Glutamatergic neuron (in vitro differentiated cells): ENCODE data around the gene ARHGAP10. TPM values are rescaled to one million over a fixed set of nuclear protein-coding genes. Genes with fewer than 3 reads are reported as not detected.

ENCODE experiments used
- DNase-seq: peaks from one replicate; pipeline ENCODE4 v3.0.0; 2022
- H3K27ac Mint-ChIP-seq: one replicate; pipeline ENCODE4 v1.8.0; 2020; ENCODE audit warnings: mild to moderate bottlenecking, mixed read lengths, inconsistent platforms; ENCODE audit not compliant: unreplicated experiment
- H3K27me3 Mint-ChIP-seq: one replicate; pipeline ENCODE4 v1.8.0; 2020; ENCODE audit warnings: mild to moderate bottlenecking, moderate library complexity, mixed read lengths, inconsistent platforms; ENCODE audit not compliant: unreplicated experiment
- H3K36me3 Mint-ChIP-seq: one replicate; pipeline ENCODE4 v1.8.0; 2020; ENCODE audit warnings: mild to moderate bottlenecking, mixed read lengths, inconsistent platforms; ENCODE audit not compliant: unreplicated experiment
- H3K4me1 Mint-ChIP-seq: one replicate; pipeline ENCODE4 v1.8.0; 2020; ENCODE audit warnings: mild to moderate bottlenecking, low read depth, mixed read lengths, inconsistent platforms; ENCODE audit not compliant: unreplicated experiment
- H3K4me3 Mint-ChIP-seq: one replicate; pipeline ENCODE4 v1.8.0; 2020; ENCODE audit warnings: mild to moderate bottlenecking, mixed read lengths, inconsistent platforms; ENCODE audit not compliant: unreplicated experiment
- H3K9me3 Mint-ChIP-seq: one replicate; pipeline ENCODE4 v1.8.0; 2020; ENCODE audit warnings: mild to moderate bottlenecking, moderate library complexity, mixed read lengths, inconsistent platforms; ENCODE audit not compliant: unreplicated experiment
- CTCF ChIP-seq: fragments of 200-600 bp; sonication (generic); IDR thresholded peaks from one replicate; pipeline ENCODE4 v1.5.0; 2021; ENCODE audit not compliant: partially characterized antibody, unreplicated experiment
- total RNA-seq: library from RNA; stranded (reverse); fragmentation: NEBNext Ultra II Directional; extraction: Animal tissue kit (Norgen Biotek cat#: 25700); gene quantifications from one replicate; pipeline ENCODE4 v1.2.1, GENCODE V29; 2021; ENCODE audit not compliant: unreplicated experiment

The ARHGAP10 gene
- total RNA-seq, 1 donor from 2014 or later, result 19.7 TPM

- Mint-ChIP-seq H3K27me3 (no peaks in the 10 kb centered on the region), H3K4me1 (peaks cover 7% of the 10 kb centered on the region), H3K27ac (no peak overlapping the region), H3K9me3 (peaks cover 6% of the 10 kb centered on the region), H3K4me3 (no peak overlapping the region), H3K36me3 (no peaks in the 10 kb centered on the region)
- no peak for DNase-seq
- no peak for TF ChIP-seq CTCF
Measured at GRCh38 chr4:147933316-147933715, 201.4 kb downstream of the ARHGAP10 start.

DNA sequence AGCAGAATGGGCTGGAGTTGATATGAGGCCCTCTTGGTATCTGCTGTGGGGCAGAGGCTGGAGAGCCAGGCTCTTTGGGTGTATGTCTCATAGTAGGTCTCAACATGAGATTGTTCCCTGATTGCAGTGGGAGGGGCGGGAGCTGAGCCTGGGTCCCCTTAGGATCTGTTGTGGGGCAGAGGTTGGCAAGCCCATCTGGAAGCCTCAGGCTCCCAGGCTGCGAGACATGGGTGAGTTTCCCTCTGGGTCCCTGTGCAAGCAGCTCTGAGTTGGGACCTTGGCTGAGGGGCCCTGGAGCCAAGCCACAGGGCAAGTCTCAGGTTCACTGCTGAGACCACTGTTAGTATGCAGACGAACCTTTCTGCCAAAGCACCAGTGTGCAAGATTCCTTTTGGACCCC is 201.9 kb downstream of the ARHGAP10 start:
- Mint-ChIP-seq H3K36me3 (no peaks in the 10 kb centered on the region), H3K4me3 (no peak overlapping the region), H3K27ac (no peak overlapping the region), H3K4me1 (peaks cover 7% of the 10 kb centered on the region), H3K27me3 (no peaks in the 10 kb centered on the region), H3K9me3 (peaks cover 6% of the 10 kb centered on the region)
- DNase-seq, result no peak
- no peak for TF ChIP-seq CTCF

GRCh38 chr4:147938496-147938895 is 206.6 kb downstream of the ARHGAP10 start:
- Mint-ChIP-seq H3K9me3 (peaks cover 2% of the 10 kb centered on the region), H3K4me3 (no peak overlapping the region), H3K36me3 (no peaks in the 10 kb centered on the region), H3K27ac (no peak overlapping the region), H3K27me3 (no peaks in the 10 kb centered on the region), H3K4me1 (peaks cover 7% of the 10 kb centered on the region)
- no peak for TF ChIP-seq CTCF
- no peak for DNase-seq

DNA sequence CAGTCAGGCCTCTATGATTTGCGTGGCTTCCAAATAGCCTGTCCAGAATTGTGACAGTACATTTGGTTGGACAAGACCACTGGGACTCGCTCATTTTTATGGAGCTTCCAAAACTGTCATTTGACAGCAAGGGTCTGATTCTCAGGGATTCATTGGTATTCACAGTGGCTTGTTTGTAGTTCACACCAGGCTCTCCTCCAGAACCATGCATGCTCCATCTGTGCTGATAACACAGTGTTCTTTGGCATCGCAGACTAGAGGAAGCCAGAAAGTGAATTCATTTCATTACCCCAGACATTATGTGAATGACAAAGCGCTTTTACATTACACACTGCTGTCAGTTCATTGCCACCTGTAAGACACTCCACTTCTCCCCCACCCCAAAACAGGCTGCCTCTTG is 208.3 kb downstream of the ARHGAP10 start:
- H3K36me3 Mint-ChIP-seq, result no peaks in the 10 kb centered on the region
- no peak overlapping the region for H3K4me3 Mint-ChIP-seq
- no peak overlapping the region for H3K27ac Mint-ChIP-seq
- no peaks in the 10 kb centered on the region for H3K9me3 Mint-ChIP-seq
- no peaks in the 10 kb centered on the region for H3K27me3 Mint-ChIP-seq
- TF ChIP-seq CTCF, result no peak
- H3K4me1 Mint-ChIP-seq, result peaks cover 7% of the 10 kb centered on the region
- DNase-seq, result no peak

GRCh38 chr4:147941373-147941772 is 209.5 kb downstream of the ARHGAP10 start:
- Mint-ChIP-seq H3K4me3 (no peak overlapping the region), H3K27me3 (no peaks in the 10 kb centered on the region), H3K27ac (no peak overlapping the region), H3K4me1 (peaks cover 7% of the 10 kb centered on the region), H3K36me3 (no peaks in the 10 kb centered on the region), H3K9me3 (no peaks in the 10 kb centered on the region)
- DNase-seq, result no peak
- TF ChIP-seq CTCF, result no peak
